Inflammatory macrophage treated with lipopolysaccharide for 4 hours (primary cell): ENCODE results near the gene CHCT1.
"Not testable (repeated sequence)": the region's sequence is repeated elsewhere in the genome, so short reads cannot be mapped to it uniquely, and the experiment has no call there.

Experiments used
- DNase-seq: peaks from one replicate; pipeline ENCODE4 v3.0.0-alpha.2; 2020

Gene CHCT1

DNA sequence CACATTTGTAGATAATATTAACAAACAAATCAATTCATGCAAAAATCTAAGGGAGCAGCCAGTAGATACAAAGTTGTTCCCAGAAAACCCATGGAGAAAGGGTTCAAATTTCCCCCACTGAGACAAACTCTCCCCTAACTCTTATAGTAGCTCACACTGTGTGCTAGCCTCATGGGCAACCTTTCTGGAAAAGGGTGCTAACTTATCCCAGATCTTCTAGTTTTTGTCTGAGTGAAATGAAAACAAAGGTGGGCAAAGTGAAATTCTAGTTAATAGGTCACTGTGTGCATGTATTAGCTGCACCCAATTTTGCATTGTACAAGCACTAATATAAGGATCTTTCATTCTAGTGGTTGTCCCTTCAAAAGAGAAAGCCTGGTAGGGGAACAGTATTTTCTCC is 20.5 kb upstream of the CHCT1 start:
- DNase-seq = no peak

DNA sequence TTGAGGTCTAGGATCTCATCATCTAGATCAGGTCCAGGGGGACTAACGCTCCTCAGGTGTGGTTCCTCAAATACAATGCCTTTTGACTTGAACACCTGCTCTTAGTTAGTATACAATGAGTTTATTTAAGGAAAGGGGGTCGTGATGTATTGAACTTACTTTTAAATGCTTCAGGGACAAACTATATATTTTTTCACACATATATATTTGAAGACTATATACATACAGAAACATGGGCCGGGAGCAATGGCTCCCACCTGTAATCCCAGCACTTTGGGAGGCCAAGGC is 18.8 kb upstream of the CHCT1 start:
- DNase-seq = no peak

DNA sequence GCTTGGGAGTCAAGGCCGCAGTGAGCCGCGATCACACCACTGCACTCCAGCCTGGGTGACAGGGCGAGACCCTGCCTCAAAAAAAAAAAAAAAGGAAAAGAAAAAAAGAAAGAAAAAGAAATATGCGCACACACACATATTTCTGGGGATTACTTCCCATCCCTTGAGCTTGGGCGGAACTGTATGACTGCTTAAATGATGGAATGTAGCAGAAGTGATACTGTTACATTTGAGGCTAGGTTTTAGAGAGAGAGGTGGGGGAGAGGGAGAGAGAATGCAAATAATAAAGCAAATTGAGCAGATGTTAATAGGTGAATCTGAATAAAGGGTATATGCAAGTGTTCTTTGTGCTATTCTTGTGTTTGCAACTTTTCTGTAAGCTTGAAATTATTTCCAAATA is 18.3 kb upstream of the CHCT1 start:
- peak; percentile 24 for DNase-seq

DNA sequence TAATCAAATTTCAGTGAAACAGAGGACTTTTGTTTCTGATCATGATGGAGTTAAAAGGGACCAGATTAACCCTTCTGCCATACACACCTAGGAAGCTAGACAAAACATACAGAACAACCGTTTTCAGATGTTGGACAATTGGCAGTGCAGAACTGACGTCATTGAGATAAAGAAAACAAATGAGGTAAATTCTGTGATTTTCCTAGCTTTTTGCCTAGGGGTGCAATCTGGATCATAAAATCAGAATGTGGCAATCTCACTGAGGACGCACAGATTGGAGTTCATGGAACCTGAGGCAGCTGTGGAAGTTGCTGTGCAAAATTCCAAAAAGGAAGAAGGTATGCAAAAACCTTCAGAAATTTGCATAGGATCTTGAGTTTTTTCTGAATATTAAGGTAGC is 15.4 kb upstream of the CHCT1 start:
- DNase-seq = no peak

DNA sequence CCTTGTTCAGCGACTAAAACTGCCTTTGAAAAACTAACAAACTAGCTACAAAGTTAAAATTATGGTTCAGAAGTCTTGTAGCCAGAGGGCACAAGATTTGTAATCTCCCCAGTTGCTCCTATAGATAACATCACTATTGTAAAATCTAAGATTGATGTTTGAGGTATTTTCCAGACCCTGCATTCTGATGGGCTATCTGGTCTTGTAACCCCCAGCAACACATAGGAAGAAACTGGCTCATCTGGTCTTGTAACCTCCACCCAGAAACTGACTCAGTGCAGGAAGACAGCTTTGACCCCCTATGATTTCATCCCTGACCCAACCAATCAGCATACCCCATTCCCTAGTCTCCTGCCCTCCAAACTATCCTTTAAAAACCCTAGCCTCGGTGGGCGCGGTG is 12.3 kb upstream of the CHCT1 start:
- no peak for DNase-seq

DNA sequence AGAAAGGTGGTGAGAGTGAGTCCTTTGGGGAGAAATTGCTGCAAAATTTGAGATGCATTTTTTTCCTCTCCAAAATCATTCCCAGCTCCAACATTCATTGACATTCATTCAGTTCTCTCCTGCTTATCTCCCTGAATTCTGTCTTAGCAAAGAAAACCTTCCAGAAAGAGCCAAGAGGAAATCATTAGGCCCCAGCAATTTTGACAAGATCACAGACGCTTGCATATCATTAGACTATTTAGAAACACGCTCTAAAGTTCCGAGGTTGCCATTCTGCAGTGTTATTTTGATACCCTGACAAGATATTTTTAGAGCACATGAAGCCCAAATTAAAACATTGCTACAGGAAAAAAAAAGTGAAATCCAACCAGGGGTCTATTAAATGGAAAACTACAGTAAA is 9.6 kb upstream of the CHCT1 start:
- DNase-seq = no peak

DNA sequence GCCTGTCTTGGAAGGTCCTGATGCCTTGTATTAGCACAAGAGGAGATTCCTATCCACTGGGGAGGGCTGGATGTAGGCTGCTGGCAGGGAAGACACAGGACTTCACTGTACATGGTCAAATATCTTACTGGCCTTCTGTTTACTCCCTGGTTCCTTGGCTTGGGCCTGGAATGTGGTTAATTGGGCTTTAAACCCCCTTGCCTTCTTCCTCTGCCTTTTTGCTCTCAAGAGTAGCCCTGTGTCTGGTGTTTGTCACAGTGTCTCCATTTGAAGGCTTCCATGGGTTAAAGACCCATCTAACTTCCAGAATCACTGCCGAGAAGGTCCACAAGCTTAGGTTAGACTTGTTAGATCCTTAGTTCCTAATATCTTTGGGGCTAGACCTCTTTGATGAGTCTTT is 7.1 kb upstream of the CHCT1 start:
- DNase-seq = no peak

DNA sequence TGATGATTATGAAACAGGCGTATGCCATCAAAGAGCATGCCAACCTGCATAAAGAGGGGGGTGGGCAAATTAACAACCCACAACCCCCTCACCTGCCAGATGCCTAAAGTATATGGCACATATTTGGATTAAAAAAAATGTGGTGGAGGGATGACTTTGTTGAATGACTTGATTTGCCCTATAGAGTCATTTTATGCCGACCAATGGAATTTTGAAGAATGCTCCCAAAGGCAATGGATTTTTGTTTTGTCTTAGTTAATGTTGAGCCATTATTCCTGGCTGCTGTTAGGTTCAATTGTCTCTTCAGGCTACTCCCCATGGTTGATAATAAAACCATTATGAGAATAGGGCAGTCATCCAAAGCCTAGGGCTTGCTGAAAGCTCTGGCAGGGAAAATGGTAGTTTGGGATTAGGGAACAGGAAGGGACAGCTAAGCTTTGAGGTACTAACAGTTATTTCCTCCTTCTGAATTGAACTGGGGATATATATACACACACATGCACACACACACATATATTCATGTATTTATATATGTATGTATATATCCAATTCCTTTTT is 5.8 kb upstream of the CHCT1 start:
- no peak for DNase-seq

DNA sequence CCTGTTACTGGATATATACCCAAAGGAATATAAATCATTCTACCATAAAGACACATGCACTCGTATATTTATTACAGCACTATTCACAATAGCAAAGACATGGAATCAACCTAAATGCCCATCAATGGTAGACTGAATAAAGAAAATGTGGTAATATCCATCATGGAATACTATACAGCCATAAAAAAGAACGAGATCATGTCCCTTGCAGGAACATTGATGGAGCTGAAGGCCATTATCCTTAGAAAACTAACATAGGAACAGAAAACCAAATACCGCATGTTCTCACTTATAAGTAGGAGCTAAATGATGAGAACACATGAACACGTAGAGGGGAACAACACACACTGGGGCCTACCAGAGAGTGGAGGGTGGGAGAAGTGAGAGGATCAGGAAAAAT is 3.3 kb upstream of the CHCT1 start:
- DNase-seq = not testable (repeated sequence)

DNA sequence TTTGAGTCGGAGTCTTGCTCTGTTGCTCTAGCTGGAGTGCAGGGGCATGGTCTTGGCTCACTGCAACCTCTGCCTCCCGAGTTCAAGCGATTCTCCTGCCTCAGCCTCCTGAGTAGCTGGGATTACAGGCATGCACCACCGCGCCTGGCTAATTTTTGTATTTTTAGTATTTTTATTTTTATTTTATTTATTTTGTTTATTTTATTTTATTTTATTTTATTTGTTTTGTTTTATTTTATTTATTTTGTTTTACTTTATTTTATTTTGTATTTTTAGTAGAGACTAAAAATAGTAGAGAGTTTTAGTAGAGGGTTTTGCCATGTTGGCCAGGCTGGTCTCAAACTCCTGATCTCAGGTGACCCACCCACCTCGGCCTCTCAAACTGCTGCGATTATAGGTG is 2.4 kb upstream of the CHCT1 start:
- not testable (repeated sequence) for DNase-seq

DNA sequence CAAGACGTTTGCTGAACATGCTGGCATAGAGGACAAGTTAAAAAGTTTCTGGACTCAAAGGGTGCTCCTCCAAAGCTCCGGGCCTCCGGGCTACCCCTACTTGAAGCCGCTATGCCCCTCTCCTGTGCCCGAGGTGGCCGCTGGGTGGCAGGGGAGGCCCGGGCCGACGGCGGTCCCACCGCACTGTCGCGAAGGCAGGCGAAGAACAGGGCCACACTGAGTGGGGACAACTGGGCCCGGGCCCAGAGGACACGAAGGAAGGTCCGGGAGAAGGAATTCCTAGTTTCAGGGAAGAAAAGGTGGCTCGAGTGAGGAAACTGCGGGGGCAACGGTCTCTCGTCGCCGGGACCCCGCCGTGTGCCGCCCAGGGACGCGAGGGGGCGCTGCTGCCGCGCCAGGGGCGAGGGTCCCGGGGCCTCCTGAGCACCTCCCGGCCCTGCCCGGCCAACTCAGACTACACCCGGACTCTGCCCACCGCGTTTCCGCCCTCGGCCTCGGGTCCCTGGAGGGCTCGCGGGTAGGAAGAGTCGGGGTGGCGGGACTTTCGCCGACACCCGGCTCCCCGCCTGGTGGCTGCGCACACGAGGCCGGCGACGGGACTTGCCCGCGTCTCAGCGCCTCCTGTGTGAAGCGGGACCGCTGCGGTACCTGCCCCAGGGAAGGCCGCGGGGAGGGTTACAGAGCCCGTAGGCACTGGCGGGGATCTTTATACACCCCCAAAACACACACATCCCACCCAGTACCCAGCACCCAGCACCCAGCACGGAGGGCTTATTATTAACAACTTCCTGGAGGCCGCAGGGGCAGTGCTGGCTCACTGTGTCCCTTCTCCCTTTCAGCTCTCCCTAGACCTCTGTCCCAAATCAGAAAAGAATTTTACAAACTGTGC is 772 bp upstream of the CHCT1 start:
- DNase-seq = peak; percentile 76

DNA sequence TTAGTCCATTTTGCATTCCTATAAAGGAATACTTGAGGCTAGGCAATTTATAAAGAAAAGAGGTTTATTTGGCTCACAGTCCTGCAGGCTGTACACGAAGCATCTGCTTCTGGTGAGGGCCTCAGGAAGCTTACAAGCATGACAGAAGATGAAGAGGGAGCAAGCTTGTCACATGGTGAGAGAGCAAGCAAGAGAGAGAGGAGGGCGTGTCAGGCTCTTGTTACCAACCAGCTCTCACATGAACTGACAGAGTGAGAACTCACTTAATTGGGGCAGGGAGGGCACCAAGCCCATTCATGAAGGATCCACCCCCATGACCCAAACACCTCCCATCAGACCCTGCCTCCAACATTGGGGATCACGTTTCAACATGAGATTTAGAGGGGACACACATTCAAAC is 1.6 kb downstream of the CHCT1 start:
- no peak for DNase-seq

DNA sequence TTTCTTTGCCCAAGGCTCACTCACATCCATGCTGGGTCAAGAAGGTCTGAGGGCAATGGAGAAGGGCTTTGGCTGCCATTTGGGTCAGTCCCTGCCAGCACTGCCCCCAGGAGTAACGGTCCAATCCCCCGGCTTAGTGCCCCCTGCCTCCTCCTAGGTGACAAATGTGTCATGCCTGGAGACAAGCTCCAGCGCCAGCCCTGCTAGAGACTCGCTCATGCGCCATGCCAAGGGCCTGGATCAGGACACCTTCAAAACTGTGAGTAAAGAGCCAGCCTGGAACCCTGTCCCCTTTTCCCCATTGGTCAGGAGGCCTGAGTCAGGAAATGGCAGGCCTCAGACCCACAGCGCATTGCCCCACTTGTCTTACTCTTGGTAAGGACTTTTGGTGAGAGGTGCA is 3.3 kb downstream of the CHCT1 start:
- DNase-seq = no peak

DNA sequence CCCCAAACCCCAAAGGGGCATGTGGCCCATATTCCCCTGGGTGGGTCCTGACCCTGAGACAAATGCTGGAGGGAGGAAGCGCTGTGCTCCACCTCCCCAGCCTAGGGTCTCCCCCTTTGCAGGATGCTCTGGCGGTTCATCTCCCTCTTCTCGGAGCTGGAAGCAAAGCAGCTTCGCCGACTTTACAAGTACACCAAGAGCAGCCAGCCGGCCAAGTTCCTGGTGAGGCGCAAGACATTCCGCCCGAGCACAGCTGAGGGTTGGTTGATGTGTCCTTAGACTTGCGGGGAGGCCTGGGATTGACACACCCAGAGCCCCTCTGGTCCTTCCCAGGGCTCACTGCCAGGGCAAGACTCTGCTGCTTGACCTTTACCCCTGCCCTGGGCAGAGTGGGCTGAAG is 4.3 kb downstream of the CHCT1 start:
- DNase-seq = no peak

DNA sequence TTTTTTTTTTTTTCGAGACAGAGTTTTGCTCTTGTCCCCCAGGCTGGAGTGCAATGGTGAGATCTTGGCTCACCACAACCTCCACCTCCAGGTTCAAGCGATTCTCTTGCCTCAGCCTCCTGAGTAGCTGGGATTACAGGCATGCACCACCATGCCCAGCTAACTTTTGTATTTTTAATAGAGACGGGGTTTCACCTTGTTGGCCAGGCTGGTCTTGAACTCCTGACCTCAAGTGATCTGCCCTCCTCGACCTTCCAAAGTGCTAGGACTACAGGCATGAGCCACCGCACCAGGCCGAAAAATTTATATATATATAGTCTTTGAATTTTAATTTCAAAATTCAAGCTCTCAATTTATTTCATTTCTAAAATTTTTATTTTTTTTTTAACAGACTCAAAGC is 6.2 kb downstream of the CHCT1 start:
- DNase-seq = not testable (repeated sequence)

DNA sequence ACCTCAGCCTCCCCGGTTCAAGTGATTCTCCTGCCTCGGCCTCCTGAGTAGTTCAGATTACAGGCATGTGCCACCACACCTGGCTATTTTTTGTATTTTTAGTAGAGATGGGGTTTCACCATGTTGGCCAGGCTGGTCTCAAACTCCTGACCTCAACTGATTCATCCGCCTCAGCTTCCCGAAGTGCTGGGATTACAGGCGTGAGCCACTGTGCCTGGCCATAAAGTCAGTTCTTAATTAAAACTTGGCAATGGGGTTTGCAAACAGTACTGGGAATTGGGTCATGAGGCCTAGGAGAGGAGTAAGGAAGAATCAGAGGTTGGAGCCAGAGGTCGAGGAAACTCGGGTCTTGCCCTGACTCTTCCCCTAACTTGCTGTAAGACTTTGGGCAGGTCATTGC is 8.3 kb downstream of the CHCT1 start:
- not testable (repeated sequence) for DNase-seq

DNA sequence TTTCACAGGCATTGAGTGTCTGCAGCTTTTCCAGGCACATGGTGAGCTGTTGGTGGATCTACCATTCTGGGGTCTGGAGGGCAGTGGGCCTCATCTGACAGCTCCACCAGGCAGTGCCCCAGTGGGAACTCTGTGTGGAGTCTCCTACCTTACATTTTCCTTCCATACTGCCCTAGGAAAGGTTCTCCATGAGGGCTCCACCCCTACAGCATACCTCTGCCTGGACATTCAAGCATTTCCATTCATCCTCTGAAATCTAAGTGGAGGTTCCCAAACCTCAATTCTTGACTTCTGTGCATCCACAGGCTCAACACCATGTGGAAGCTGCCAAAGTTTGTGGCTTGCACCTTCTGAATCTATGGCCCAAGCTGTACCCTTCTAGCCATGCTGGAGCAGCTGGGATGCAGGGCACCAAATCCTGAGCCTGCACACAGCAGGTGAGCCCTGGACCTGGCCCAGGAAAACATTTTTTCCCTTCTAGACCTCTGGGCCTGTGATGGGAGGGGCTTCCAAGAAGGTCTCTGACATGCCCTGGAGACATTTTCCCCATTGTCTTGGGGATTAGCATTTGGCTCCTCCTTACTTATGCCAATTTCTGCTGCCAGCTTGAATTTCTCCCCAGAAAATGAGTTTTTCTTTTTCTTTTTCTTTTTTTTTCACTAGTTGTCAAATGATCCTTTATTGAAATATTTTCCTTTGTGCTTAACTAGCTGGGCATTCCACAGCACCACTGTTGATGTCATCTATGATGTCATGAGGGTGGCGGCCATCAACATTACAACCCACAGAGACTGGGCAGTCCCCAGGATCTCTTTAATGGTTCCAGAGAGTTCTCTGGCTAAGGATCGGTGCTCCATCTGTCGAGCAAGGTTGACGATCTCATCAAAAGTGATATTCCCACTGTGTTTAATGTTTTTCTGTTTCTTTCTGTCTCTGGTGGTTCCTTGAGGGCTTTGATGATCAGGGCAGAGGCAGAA is 11.0 kb downstream of the CHCT1 start:
- peak; percentile 19 for DNase-seq

DNA sequence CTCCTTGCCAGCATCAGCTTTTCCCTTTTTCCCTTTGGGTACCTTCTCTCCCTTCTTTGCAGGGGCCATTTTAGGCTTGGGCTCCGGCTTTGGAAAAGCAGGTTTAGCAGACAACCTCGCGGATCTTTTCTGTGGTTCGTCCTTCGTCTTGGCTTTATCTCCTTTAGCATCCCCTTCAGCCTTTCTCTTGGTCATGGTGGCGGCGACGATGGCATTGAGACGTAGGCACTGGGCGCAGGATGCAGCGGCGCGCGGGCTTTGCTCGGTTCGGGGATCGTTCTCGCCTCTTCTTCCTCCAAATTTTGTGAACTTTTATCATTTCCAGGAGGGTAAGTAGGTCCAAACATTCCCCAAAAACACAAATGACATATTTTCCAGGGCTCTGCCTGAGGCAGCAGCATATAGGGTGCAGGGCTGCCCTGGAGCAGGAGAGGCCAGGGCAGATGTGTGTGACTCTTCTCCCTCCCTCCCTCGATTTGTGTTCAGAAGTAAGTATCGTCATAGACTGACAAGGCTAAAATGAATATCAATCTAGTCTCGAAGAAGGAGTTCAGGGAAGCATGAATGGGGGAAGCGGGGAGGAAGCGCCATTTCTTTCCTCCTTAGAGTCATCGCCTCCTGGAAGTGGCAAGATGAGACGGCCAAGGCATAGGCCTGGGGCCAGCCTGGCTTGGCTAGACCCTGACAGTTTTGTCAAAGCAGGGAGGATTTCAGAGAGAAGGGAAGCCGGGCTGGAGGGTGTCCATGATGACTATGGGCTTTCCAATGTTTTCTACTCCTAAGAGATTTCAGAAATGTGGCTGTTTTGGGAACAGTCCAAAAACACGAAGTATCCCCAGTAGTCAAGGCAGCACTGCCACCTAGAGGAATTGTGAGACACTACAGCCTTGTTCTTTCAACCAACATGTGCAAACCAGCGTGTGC is 13.2 kb downstream of the CHCT1 start:
- DNase-seq = peak; percentile 82

DNA sequence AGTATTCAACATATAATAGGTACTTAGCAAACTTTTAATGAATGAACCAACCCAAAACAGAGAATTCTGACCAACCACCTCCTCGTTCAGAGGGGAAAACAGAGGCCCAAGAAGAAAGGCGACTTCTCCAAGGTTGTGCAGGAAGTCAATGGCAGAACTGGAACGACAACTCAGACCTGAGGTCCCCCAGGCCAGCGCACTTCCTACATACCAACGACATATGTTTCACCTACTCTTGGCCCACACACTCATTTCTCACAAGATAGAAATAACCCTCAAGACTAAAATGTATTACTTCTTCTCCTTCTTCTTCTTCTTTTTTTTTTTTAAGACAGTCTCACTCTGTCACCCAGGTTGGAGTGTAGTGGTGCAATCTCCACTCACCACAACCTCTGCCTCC is 14.4 kb downstream of the CHCT1 start:
- DNase-seq = peak; percentile 37

DNA sequence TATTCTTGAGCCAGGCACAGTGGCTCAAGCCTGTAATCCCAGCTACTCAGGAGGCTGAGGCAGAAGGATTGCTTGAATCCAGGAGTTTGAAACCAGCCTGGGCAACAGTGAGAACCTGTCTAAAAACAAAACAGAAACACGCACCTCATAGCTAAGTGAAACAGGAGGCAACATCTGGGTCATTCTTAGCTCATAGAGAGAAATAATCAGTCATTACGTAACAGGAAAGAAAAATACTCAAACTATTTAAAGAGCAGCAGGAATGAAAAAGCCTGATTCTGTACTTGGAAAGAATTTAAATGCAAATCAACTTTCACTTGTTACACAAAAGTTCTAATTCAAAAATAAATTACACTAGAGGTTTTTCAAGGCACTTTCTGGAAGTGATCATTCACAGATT is 17.2 kb downstream of the CHCT1 start:
- peak; percentile 79 for DNase-seq

DNA sequence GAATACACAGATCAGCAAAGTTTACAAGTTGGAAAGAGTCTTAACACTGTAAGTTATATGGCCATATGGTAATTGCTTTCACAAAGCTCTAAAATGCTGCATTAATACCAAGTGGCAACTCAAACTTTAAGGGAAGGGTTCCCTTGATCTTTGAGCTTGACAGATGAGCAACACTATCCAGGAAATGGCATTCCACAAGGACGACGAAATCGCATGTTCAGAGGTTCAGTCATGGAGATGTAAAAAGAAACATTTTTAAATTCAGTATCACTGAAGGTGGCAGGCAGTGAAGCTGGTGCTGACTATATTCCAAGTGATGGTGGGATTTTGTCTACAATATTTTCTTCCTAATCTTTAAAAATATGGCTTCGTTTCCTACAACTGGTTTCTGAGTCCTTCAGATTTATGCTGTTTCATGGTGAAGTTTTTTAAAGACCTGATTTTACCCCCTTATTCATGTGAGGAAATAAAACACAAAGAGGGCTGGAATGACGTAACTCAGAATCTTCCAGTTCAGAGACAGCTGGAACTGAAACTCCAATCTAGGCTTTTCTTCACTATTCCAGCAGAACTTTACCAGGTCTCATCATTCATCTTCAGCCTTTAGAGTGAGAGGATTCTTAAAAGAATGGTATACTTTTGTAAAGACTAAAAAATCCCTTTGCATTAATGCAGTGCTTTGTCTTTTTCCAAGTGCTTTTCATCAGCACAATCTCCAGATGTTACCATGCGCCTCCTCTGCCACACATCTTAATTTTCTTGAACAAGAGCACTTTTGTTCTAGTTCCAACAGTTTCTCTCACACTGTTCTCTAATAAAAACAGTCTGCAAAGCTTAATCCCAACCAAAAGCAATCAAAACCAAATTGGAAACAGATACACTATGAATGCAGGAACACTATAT is 20.2 kb downstream of the CHCT1 start:
- DNase-seq = peak; percentile 70

DNA sequence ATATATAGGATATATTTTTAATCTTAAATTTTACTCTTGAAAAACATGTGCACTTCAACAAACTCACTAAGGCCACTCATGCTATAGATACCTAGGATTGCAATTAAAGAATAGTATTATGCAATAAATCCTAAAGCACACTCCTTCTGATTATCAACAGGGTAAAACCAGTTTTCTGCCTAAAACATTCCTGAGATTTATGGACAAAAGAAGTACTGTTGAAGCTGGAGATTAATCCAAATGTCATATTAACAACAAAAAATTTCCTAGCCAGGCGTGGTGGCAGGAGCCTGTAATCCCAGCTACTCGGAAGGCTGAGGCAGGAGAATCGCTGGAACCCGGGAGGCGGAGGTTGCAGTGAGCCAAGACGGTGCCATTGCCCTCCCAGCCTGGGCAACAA is 21.4 kb downstream of the CHCT1 start:
- no peak for DNase-seq
